Measurements from ENCODE around the gene KRT2. TPM values are rescaled to one million over a fixed set of nuclear protein-coding genes. Genes with fewer than 3 reads are reported as not detected.

The KRT2 gene
- total RNA-seq, 1 donor from 2014 or later = not detected

GRCh38 chr12:52694151-52694550 lies 42.1 kb upstream of the KRT2 start:
- H3K4me1 ChIP-seq (ENCODE audit: insufficient read depth, low read length) = no peaks in the 10 kb centered on the region
- no peaks in the 10 kb centered on the region for H3K36me3 ChIP-seq (ENCODE audit: insufficient read depth, low read length)
- TF ChIP-seq CTCF (IDR thresholded peaks at IDR 0.05; ENCODE audit: insufficient read depth, low read depth, low read length) (no peak), EZH2 (IDR thresholded peaks at IDR 0.05; ENCODE audit: insufficient read depth, low read length) (no peak)
- H3K4me2 ChIP-seq (ENCODE audit: low read length) = no peak overlapping the region
- no peaks in the 10 kb centered on the region for H3K36me3 Mint-ChIP-seq (ENCODE audit: low read depth, unreplicated experiment)
- FAIRE-seq = no peak
- H3K9me3 Mint-ChIP-seq (ENCODE audit: unreplicated experiment) = peaks cover 4% of the 10 kb centered on the region
- no peak overlapping the region for H3K27ac ChIP-seq (ENCODE audit: low read depth, low read length)
- H3K4me3 ChIP-seq (ENCODE audit: insufficient read depth, low read depth, low read length) = no peak overlapping the region
- H3K4me1 Mint-ChIP-seq (ENCODE audit: low read depth, unreplicated experiment) = peaks cover 4% of the 10 kb centered on the region
- no peak overlapping the region for H3K4me3 Mint-ChIP-seq (ENCODE audit: unreplicated experiment)
- no peak overlapping the region for H3K9ac ChIP-seq (ENCODE audit: low read length)
- H4K20me1 ChIP-seq (ENCODE audit: insufficient read depth, low read length) = no peaks in the 10 kb centered on the region
- H2AFZ ChIP-seq (ENCODE audit: low read depth, low read length) = no peak overlapping the region
- DNase-seq (ENCODE audit: low read depth) = no peak
- peaks cover 37% of the 10 kb centered on the region for H3K27me3 ChIP-seq (ENCODE audit: insufficient read depth, low read length)
- H3K27me3 Mint-ChIP-seq (ENCODE audit: low read depth, unreplicated experiment) = peaks cover 83% of the 10 kb centered on the region
- no peaks in the 10 kb centered on the region for H3K79me2 ChIP-seq (ENCODE audit: insufficient read depth, low read length)
- no peak overlapping the region for H3K27ac Mint-ChIP-seq (ENCODE audit: unreplicated experiment)
- no peaks in the 10 kb centered on the region for H3K9me3 ChIP-seq (ENCODE audit: insufficient read depth, low read depth, low read length)

GRCh38 chr12:52693261-52693660 lies 41.2 kb upstream of the KRT2 start:
- H3K27me3 ChIP-seq (ENCODE audit: insufficient read depth, low read length) = peaks cover 42% of the 10 kb centered on the region
- no peaks in the 10 kb centered on the region for H4K20me1 ChIP-seq (ENCODE audit: insufficient read depth, low read length)
- H3K27me3 Mint-ChIP-seq (ENCODE audit: low read depth, unreplicated experiment) = peaks cover 83% of the 10 kb centered on the region
- H3K36me3 Mint-ChIP-seq (ENCODE audit: low read depth, unreplicated experiment) = no peaks in the 10 kb centered on the region
- no peaks in the 10 kb centered on the region for H3K79me2 ChIP-seq (ENCODE audit: insufficient read depth, low read length)
- no peaks in the 10 kb centered on the region for H3K4me1 ChIP-seq (ENCODE audit: insufficient read depth, low read length)
- no peak overlapping the region for H3K9ac ChIP-seq (ENCODE audit: low read length)
- FAIRE-seq (no peak), DNase-seq (ENCODE audit: low read depth) (no peak)
- no peak overlapping the region for H3K4me3 ChIP-seq (ENCODE audit: insufficient read depth, low read depth, low read length)
- no peak overlapping the region for H2AFZ ChIP-seq (ENCODE audit: low read depth, low read length)
- H3K36me3 ChIP-seq (ENCODE audit: insufficient read depth, low read length) = no peaks in the 10 kb centered on the region
- H3K4me3 Mint-ChIP-seq (ENCODE audit: unreplicated experiment) = no peak overlapping the region
- H3K9me3 ChIP-seq (ENCODE audit: insufficient read depth, low read depth, low read length) = no peaks in the 10 kb centered on the region
- peaks cover 4% of the 10 kb centered on the region for H3K9me3 Mint-ChIP-seq (ENCODE audit: unreplicated experiment)
- H3K4me1 Mint-ChIP-seq (ENCODE audit: low read depth, unreplicated experiment) = peaks cover 4% of the 10 kb centered on the region
- no peak overlapping the region for H3K27ac Mint-ChIP-seq (ENCODE audit: unreplicated experiment)
- H3K4me2 ChIP-seq (ENCODE audit: low read length) = no peak overlapping the region
- no peak overlapping the region for H3K27ac ChIP-seq (ENCODE audit: low read depth, low read length)
- TF ChIP-seq CTCF (IDR thresholded peaks at IDR 0.05; ENCODE audit: insufficient read depth, low read depth, low read length) (no peak), EZH2 (IDR thresholded peaks at IDR 0.05; ENCODE audit: insufficient read depth, low read length) (no peak)

DNA sequence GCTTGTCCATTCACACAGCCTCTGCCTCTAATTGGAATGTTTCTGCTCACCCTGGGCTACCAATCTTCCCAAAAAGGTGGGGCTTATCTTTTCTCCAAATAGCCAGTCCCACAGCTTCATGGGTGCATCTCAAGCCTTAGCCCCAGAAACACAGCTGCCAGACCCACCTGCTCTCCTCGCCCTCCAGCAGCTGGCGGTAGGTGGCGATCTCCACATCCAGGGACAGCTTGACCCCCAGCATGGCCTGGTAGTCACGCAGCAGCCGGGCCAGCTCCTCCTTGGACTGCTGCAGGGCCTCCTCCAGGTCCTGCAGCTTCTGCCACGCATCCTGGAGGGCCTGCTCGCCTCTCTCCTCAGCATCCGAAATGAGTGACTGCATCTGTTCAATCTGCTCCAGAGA lies 40.2 kb upstream of the KRT2 start:
- no peak overlapping the region for H3K4me3 Mint-ChIP-seq (ENCODE audit: unreplicated experiment)
- no peaks in the 10 kb centered on the region for H3K4me1 ChIP-seq (ENCODE audit: insufficient read depth, low read length)
- H3K9ac ChIP-seq (ENCODE audit: low read length) = no peak overlapping the region
- no peaks in the 10 kb centered on the region for H3K9me3 ChIP-seq (ENCODE audit: insufficient read depth, low read depth, low read length)
- no peak overlapping the region for H3K4me3 ChIP-seq (ENCODE audit: insufficient read depth, low read depth, low read length)
- no peak overlapping the region for H3K27ac Mint-ChIP-seq (ENCODE audit: unreplicated experiment)
- no peak for TF ChIP-seq EZH2 (IDR thresholded peaks at IDR 0.05; ENCODE audit: insufficient read depth, low read length)
- no peak for TF ChIP-seq CTCF (IDR thresholded peaks at IDR 0.05; ENCODE audit: insufficient read depth, low read depth, low read length)
- FAIRE-seq (no peak), DNase-seq (ENCODE audit: low read depth) (no peak)
- no peak overlapping the region for H3K4me2 ChIP-seq (ENCODE audit: low read length)
- H3K79me2 ChIP-seq (ENCODE audit: insufficient read depth, low read length) = no peaks in the 10 kb centered on the region
- H3K27me3 Mint-ChIP-seq (ENCODE audit: low read depth, unreplicated experiment) = peaks cover 83% of the 10 kb centered on the region
- peaks cover 4% of the 10 kb centered on the region for H3K9me3 Mint-ChIP-seq (ENCODE audit: unreplicated experiment)
- peaks cover 9% of the 10 kb centered on the region for H3K4me1 Mint-ChIP-seq (ENCODE audit: low read depth, unreplicated experiment)
- H2AFZ ChIP-seq (ENCODE audit: low read depth, low read length) = no peak overlapping the region
- no peaks in the 10 kb centered on the region for H4K20me1 ChIP-seq (ENCODE audit: insufficient read depth, low read length)
- peaks cover 47% of the 10 kb centered on the region for H3K27me3 ChIP-seq (ENCODE audit: insufficient read depth, low read length)
- no peaks in the 10 kb centered on the region for H3K36me3 ChIP-seq (ENCODE audit: insufficient read depth, low read length)
- no peak overlapping the region for H3K27ac ChIP-seq (ENCODE audit: low read depth, low read length)
- no peaks in the 10 kb centered on the region for H3K36me3 Mint-ChIP-seq (ENCODE audit: low read depth, unreplicated experiment)

Measured in astrocyte (in vitro differentiated cells and primary cell).